Measurements from ENCODE around the gene TAL1. TPM values are rescaled to one million over a fixed set of nuclear protein-coding genes. Genes with fewer than 3 reads are reported as not detected.
A peak's percentile ranks its signal among the peaks of the same experiment; 100 is the strongest.
"Not testable (repeated sequence)": the region's sequence is repeated elsewhere in the genome, so short reads cannot be mapped to it uniquely, and the experiment has no call there.

Gene TAL1
- total RNA-seq: 1 to 10 TPM; 3.0 to 4.2 (median 3.6) TPM

GRCh38 chr1:47232187-47232874 lies at the start of gene TAL1:
Gene TAL1, minus strand, starts transcription at chr1:47232225. Its CDS starts 6,337 bp downstream, at chr1:47225888.
- Histone ChIP-seq H3K4me1 (peaks cover 0 to 45% (median 13%) of the 10 kb centered on the region in 3 donors), H3K27ac (peak within 1 kb of the TSS in 3 of 4 donors; percentile 64 to 77 (median 73)), H3K36me3 (no peaks in the 10 kb centered on the region), H3K27me3 (peaks cover 77% of the 10 kb centered on the region), H3K4me3 (peak within 1 kb of the TSS; percentile 8 to 49), H3K9me3 (no peaks in the 10 kb centered on the region)
- no peak for TF ChIP-seq POLR2AphosphoS5 (IDR thresholded peaks at IDR 0.05)
- no peak for TF ChIP-seq EP300 (IDR thresholded peaks at IDR 0.05)
- no peak for TF ChIP-seq POLR2A (IDR thresholded peaks at IDR 0.05)
- TF ChIP-seq, protein P1, sequence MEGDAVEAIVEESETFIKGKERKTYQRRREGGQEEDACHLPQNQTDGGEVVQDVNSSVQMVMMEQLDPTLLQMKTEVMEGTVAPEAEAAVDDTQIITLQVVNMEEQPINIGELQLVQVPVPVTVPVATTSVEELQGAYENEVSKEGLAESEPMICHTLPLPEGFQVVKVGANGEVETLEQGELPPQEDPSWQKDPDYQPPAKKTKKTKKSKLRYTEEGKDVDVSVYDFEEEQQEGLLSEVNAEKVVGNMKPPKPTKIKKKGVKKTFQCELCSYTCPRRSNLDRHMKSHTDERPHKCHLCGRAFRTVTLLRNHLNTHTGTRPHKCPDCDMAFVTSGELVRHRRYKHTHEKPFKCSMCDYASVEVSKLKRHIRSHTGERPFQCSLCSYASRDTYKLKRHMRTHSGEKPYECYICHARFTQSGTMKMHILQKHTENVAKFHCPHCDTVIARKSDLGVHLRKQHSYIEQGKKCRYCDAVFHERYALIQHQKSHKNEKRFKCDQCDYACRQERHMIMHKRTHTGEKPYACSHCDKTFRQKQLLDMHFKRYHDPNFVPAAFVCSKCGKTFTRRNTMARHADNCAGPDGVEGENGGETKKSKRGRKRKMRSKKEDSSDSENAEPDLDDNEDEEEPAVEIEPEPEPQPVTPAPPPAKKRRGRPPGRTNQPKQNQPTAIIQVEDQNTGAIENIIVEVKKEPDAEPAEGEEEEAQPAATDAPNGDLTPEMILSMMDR (IDR thresholded peaks at IDR 0.05): no peak
- peak; percentile 49 for ATAC-seq
- 0 to 38% methylated on average over 2 to 4 of the region's 51 CpGs for WGBS, 2 donors (ENCODE audit: low coverage in 1 of 2)

- H3K27me3 ChIP-seq: no peaks in the 10 kb centered on the region
Measured at GRCh38 chr1:47280142-47280541, 48.1 kb upstream of the TAL1 start.

GRCh38 chr1:47276850-47277249 lies 44.8 kb upstream of the TAL1 start:
- no peak overlapping the region for H3K27ac ChIP-seq
- no peaks in the 10 kb centered on the region for H3K36me3 ChIP-seq
- H3K27me3 ChIP-seq: no peaks in the 10 kb centered on the region
- H3K9me3 ChIP-seq: no peaks in the 10 kb centered on the region
- H3K4me3 ChIP-seq: no peak overlapping the region
- no peaks in the 10 kb centered on the region for H3K4me1 ChIP-seq
- TF ChIP-seq, protein P1 (IDR thresholded peaks at IDR 0.05): no peak
- TF ChIP-seq POLR2A (IDR thresholded peaks at IDR 0.05) (no peak), EP300 (IDR thresholded peaks at IDR 0.05) (no peak), POLR2AphosphoS5 (IDR thresholded peaks at IDR 0.05) (no peak)
- ATAC-seq: no peak
- 81% methylated on average over 2 of the region's 2 CpGs; no CpG with 5 or more reads in 1 of the 2 donors for WGBS, 2 donors (ENCODE audit: low coverage in 1 of 2)

More at GRCh38 chr1:47280142-47280541, 48.1 kb upstream of the TAL1 start:
- H3K9me3 ChIP-seq: no peaks in the 10 kb centered on the region
- H3K4me3 ChIP-seq: no peak overlapping the region
- H3K4me1 ChIP-seq: no peaks in the 10 kb centered on the region
- no peaks in the 10 kb centered on the region for H3K36me3 ChIP-seq
- ATAC-seq: no peak
- TF ChIP-seq POLR2AphosphoS5 (IDR thresholded peaks at IDR 0.05) (no peak), EP300 (IDR thresholded peaks at IDR 0.05) (no peak), POLR2A (IDR thresholded peaks at IDR 0.05) (no peak)
- TF ChIP-seq, protein P1 (IDR thresholded peaks at IDR 0.05): no peak
- no peak overlapping the region for H3K27ac ChIP-seq
- WGBS, 2 donors (ENCODE audit: low coverage in 1 of 2): 97 to 100% methylated on average over 2 to 3 of the region's 3 CpGs

- WGBS, 2 donors (ENCODE audit: low coverage in 1 of 2): 86% methylated on average over 7 of the region's 7 CpGs; no CpG with 5 or more reads in 1 of the 2 donors
- ATAC-seq, H3K27me3 ChIP-seq, H3K27ac ChIP-seq, H3K4me3 ChIP-seq, H3K4me1 ChIP-seq, H3K9me3 ChIP-seq, H3K36me3 ChIP-seq: not testable (repeated sequence)
Measured at GRCh38 chr1:47275811-47276210, 43.8 kb upstream of the TAL1 start.

DNA sequence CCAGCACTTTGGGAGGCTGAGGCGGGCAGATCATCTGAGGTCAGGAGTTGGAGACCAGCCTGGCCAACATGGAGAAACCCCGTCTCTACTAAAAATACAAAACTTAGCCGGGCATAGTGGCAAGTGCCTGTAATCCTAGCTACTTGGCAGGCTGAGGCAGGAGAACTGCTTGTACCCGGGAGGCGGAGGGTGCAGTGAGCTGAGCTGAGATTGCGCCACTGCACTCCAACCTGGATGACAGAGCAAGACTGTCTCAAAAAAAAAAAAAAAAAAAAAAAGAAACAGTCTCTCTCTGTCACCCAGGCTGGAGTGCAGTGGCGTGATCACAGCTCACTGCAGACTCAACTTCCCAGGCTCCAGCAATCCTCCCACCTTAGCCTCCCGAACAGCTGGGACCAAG lies 33.5 kb upstream of the TAL1 start:
- H3K9me3 ChIP-seq: not testable (repeated sequence)

GRCh38 chr1:47262787-47263413 lies 30.9 kb upstream of the TAL1 start:
- Histone ChIP-seq H3K27ac (no peak overlapping the region), H3K4me1 (no peaks in the 10 kb centered on the region), H3K36me3 (no peaks in the 10 kb centered on the region), H3K27me3 (no peaks in the 10 kb centered on the region), H3K9me3 (no peaks in the 10 kb centered on the region), H3K4me3 (no peak overlapping the region)
- WGBS, 2 donors (ENCODE audit: low coverage in 1 of 2): no CpG with 5 or more reads among the region's 1 CpG
- no peak for TF ChIP-seq EP300 (IDR thresholded peaks at IDR 0.05)
- TF ChIP-seq, protein P1 (IDR thresholded peaks at IDR 0.05): peak; percentile 21 to 49 (median 46)
- ATAC-seq: no peak

More for the DNA sequence above, 33.5 kb upstream of the TAL1 start:
- H3K27ac ChIP-seq, H3K36me3 ChIP-seq, H3K4me3 ChIP-seq, H3K4me1 ChIP-seq, ATAC-seq, H3K27me3 ChIP-seq: not testable (repeated sequence)
- WGBS, 2 donors (ENCODE audit: low coverage in 1 of 2): 96% methylated on average over 4 of the region's 8 CpGs; no CpG with 5 or more reads in 1 of the 2 donors

Data from gastroesophageal sphincter (tissue), 4 donors.